Memory B cell (primary cell): ENCODE results near the gene KCNE5.
A peak's percentile ranks its signal among the peaks of the same experiment; 100 is the strongest.
"Not testable (repeated sequence)": the region's sequence is repeated elsewhere in the genome, so short reads cannot be mapped to it uniquely, and the experiment has no call there.

Experiments used
- ATAC-seq: fragments of 150-1000 bp; cut with Tn5 transposase; 2 replicates; pipeline ENCODE4 v1.10.0; 2021; ENCODE audit warnings: low read depth, mild to moderate bottlenecking, moderate library complexity
- DNase-seq, 2 donors: peaks; one replicate each; pipeline ENCODE4 v3.0.0; 2022; ENCODE audit warnings: low spot score in 2 of 2
- H3K27ac Mint-ChIP-seq: one replicate; pipeline ENCODE4 v1.8.0; 2022; ENCODE audit warnings: mild to moderate bottlenecking, moderate library complexity, mixed read lengths
- H3K27me3 Mint-ChIP-seq: one replicate; pipeline ENCODE4 v1.8.0; 2022; ENCODE audit warnings: mixed read lengths
- H3K36me3 Mint-ChIP-seq: one replicate; pipeline ENCODE4 v1.8.0; 2022; ENCODE audit warnings: mild to moderate bottlenecking, mixed read lengths
- H3K4me1 Mint-ChIP-seq: one replicate; pipeline ENCODE4 v1.8.0; 2022; ENCODE audit warnings: mixed read lengths
- H3K4me3 Mint-ChIP-seq: one replicate; pipeline ENCODE4 v1.8.0; 2022; ENCODE audit warnings: mild to moderate bottlenecking, moderate library complexity, mixed read lengths
- H3K9me3 Mint-ChIP-seq: one replicate; pipeline ENCODE4 v1.8.0; 2022; ENCODE audit warnings: mixed read lengths

Gene KCNE5

GRCh38 chrX:109624641-109625616, at the start of gene KCNE5:
Gene KCNE5 (minus strand): TSS chrX:109625172. CDS start chrX:109625020, 152 bp downstream.
- Mint-ChIP-seq H3K9me3 (no peaks in the 10 kb centered on the region), H3K36me3 (peaks cover 3% of the 10 kb centered on the region), H3K4me3 (no peak within 1 kb of the TSS), H3K4me1 (peaks cover 3% of the 10 kb centered on the region), H3K27ac (no peak within 1 kb of the TSS), H3K27me3 (no peaks in the 10 kb centered on the region)
- ATAC-seq: no peak
- no peak for DNase-seq

GRCh38 chrX:109672239-109672638, 47.3 kb upstream of the KCNE5 start:
- no peak for DNase-seq
- no peak overlapping the region for H3K27ac Mint-ChIP-seq
- peaks cover 9% of the 10 kb centered on the region for H3K36me3 Mint-ChIP-seq

GRCh38 chrX:109671170-109671569, 46.2 kb upstream of the KCNE5 start:
- not testable (repeated sequence) for H3K27ac Mint-ChIP-seq, H3K4me1 Mint-ChIP-seq, H3K4me3 Mint-ChIP-seq, DNase-seq, H3K9me3 Mint-ChIP-seq, H3K27me3 Mint-ChIP-seq, ATAC-seq
- H3K36me3 Mint-ChIP-seq: peaks cover 14% of the 10 kb centered on the region

More at GRCh38 chrX:109672239-109672638, 47.3 kb upstream of the KCNE5 start:
- H3K27me3 Mint-ChIP-seq: no peaks in the 10 kb centered on the region
- no peak for ATAC-seq
- no peak overlapping the region for H3K4me3 Mint-ChIP-seq
- H3K9me3 Mint-ChIP-seq: no peaks in the 10 kb centered on the region
- no peaks in the 10 kb centered on the region for H3K4me1 Mint-ChIP-seq

GRCh38 chrX:109667986-109668385, 43.0 kb upstream of the KCNE5 start:
- H3K4me1 Mint-ChIP-seq: no peaks in the 10 kb centered on the region
- ATAC-seq (no peak), DNase-seq (no peak)
- no peaks in the 10 kb centered on the region for H3K27me3 Mint-ChIP-seq
- H3K4me3 Mint-ChIP-seq: no peak overlapping the region
- H3K27ac Mint-ChIP-seq: no peak overlapping the region
- H3K9me3 Mint-ChIP-seq: no peaks in the 10 kb centered on the region
- H3K36me3 Mint-ChIP-seq: peaks cover 22% of the 10 kb centered on the region

GRCh38 chrX:109660435-109661143, 35.6 kb upstream of the KCNE5 start:
- H3K4me1 Mint-ChIP-seq: no peaks in the 10 kb centered on the region
- H3K36me3 Mint-ChIP-seq: peaks cover 32% of the 10 kb centered on the region
- ATAC-seq (no peak), DNase-seq (no peak)
- H3K27me3 Mint-ChIP-seq: no peaks in the 10 kb centered on the region
- peaks cover 8% of the 10 kb centered on the region for H3K9me3 Mint-ChIP-seq
- H3K27ac Mint-ChIP-seq: no peak overlapping the region
- H3K4me3 Mint-ChIP-seq: no peak overlapping the region

- H3K36me3 Mint-ChIP-seq: peaks cover 37% of the 10 kb centered on the region
- H3K4me3 Mint-ChIP-seq: no peak overlapping the region
- H3K27ac Mint-ChIP-seq: no peak overlapping the region
- no peaks in the 10 kb centered on the region for H3K4me1 Mint-ChIP-seq
- ATAC-seq (no peak), DNase-seq (no peak)
- no peaks in the 10 kb centered on the region for H3K27me3 Mint-ChIP-seq
- peaks cover 8% of the 10 kb centered on the region for H3K9me3 Mint-ChIP-seq
These were observed 33.4 kb upstream of the KCNE5 start for GRCh38 chrX:109658391-109658790.

- H3K27me3 Mint-ChIP-seq, H3K27ac Mint-ChIP-seq, ATAC-seq, H3K4me1 Mint-ChIP-seq, H3K9me3 Mint-ChIP-seq, H3K4me3 Mint-ChIP-seq, DNase-seq: not testable (repeated sequence)
- H3K36me3 Mint-ChIP-seq: peaks cover 37% of the 10 kb centered on the region
These were observed 32.4 kb upstream of the KCNE5 start for GRCh38 chrX:109657364-109657763.

- no peak overlapping the region for H3K4me3 Mint-ChIP-seq
- no peaks in the 10 kb centered on the region for H3K4me1 Mint-ChIP-seq
- ATAC-seq (no peak), DNase-seq (no peak)
- peaks cover 37% of the 10 kb centered on the region for H3K36me3 Mint-ChIP-seq
- no peak overlapping the region for H3K27ac Mint-ChIP-seq
- peaks cover 8% of the 10 kb centered on the region for H3K9me3 Mint-ChIP-seq
- H3K27me3 Mint-ChIP-seq: no peaks in the 10 kb centered on the region
These were observed 31.8 kb upstream of the KCNE5 start for GRCh38 chrX:109656774-109657173.

GRCh38 chrX:109655502-109656201, 30.7 kb upstream of the KCNE5 start:
- H3K27me3 Mint-ChIP-seq: no peaks in the 10 kb centered on the region
- peaks cover 36% of the 10 kb centered on the region for H3K36me3 Mint-ChIP-seq
- H3K27ac Mint-ChIP-seq: peak overlapping the region; percentile 29
- H3K9me3 Mint-ChIP-seq: peaks cover 8% of the 10 kb centered on the region
- DNase-seq (no peak), ATAC-seq (no peak)
- no peak overlapping the region for H3K4me3 Mint-ChIP-seq
- no peaks in the 10 kb centered on the region for H3K4me1 Mint-ChIP-seq

- no peak for ATAC-seq
- Mint-ChIP-seq H3K27me3 (no peaks in the 10 kb centered on the region), H3K27ac (peak overlapping the region; percentile 29)
These were observed 29.6 kb upstream of the KCNE5 start for GRCh38 chrX:109654516-109655109.

GRCh38 chrX:109644671-109645070, 19.7 kb upstream of the KCNE5 start:
- ATAC-seq, H3K27ac Mint-ChIP-seq, H3K27me3 Mint-ChIP-seq, H3K36me3 Mint-ChIP-seq, DNase-seq, H3K4me3 Mint-ChIP-seq, H3K4me1 Mint-ChIP-seq, H3K9me3 Mint-ChIP-seq: not testable (repeated sequence)

More at GRCh38 chrX:109654516-109655109, 29.6 kb upstream of the KCNE5 start:
- H3K36me3 Mint-ChIP-seq: peaks cover 30% of the 10 kb centered on the region
- no peaks in the 10 kb centered on the region for H3K4me1 Mint-ChIP-seq
- DNase-seq: no peak
- H3K4me3 Mint-ChIP-seq: no peak overlapping the region
- peaks cover 8% of the 10 kb centered on the region for H3K9me3 Mint-ChIP-seq

- H3K27me3 Mint-ChIP-seq: no peaks in the 10 kb centered on the region
- no peak overlapping the region for H3K4me3 Mint-ChIP-seq
- peaks cover 4% of the 10 kb centered on the region for H3K4me1 Mint-ChIP-seq
- DNase-seq (no peak), ATAC-seq (no peak)
- no peak overlapping the region for H3K27ac Mint-ChIP-seq
- H3K9me3 Mint-ChIP-seq: no peaks in the 10 kb centered on the region
- peaks cover 13% of the 10 kb centered on the region for H3K36me3 Mint-ChIP-seq
These were observed 18.7 kb upstream of the KCNE5 start for GRCh38 chrX:109643687-109644086.

GRCh38 chrX:109638158-109638557, 13.2 kb upstream of the KCNE5 start:
- H3K36me3 Mint-ChIP-seq: peaks cover 14% of the 10 kb centered on the region
- ATAC-seq: no peak
- H3K9me3 Mint-ChIP-seq: no peaks in the 10 kb centered on the region
- no peaks in the 10 kb centered on the region for H3K27me3 Mint-ChIP-seq
- no peaks in the 10 kb centered on the region for H3K4me1 Mint-ChIP-seq
- no peak overlapping the region for H3K27ac Mint-ChIP-seq
- no peak for DNase-seq
- no peak overlapping the region for H3K4me3 Mint-ChIP-seq
